ENCODE data around the gene CPB2. TPM values are rescaled to one million over a fixed set of nuclear protein-coding genes. Genes with fewer than 3 reads are reported as not detected.
A peak's percentile ranks its signal among the peaks of the same experiment; 100 is the strongest.

Gene CPB2
- total and polyA plus RNA-seq, 9 of the 15 experiments (the other 6 are each of a cell fraction or from before 2014, with no cell fraction given), result 0.03 to 0.16 (median 0.07) TPM; not detected in 6

GRCh38 chr13:46010148-46010547, 94.7 kb downstream of the CPB2 start:
- Histone ChIP-seq H4K20me1 (replicated peaks; ENCODE audit: control insufficient read depth, insufficient read depth, low read length) (no peaks in the 10 kb centered on the region), H3K4me3 (no peak overlapping the region), H3K36me3 (ENCODE audit: control insufficient read depth, insufficient read depth, low read length) (peaks cover 40% of the 10 kb centered on the region; the same call in 2 of the 3 replicates), H3K79me2 (ENCODE audit: control insufficient read depth, insufficient read depth, low read length) (no peaks in the 10 kb centered on the region), H2AFZ (ENCODE audit: low read depth, low read length) (no peak overlapping the region), H3K9ac (ENCODE audit: insufficient read depth in 1 of 2, low read depth in 2 of 2, low read length in 2 of 2) (no peak overlapping the region), H3K9me3 (replicated peaks; ENCODE audit: control insufficient read depth, insufficient read depth, low read depth, low read length) (no peaks in the 10 kb centered on the region), H3K27me3 (ENCODE audit: control insufficient read depth in 2 of 2, insufficient read depth in 2 of 2, low read length in 2 of 2) (no peaks in the 10 kb centered on the region), H3K4me1 (replicated peaks in 1 of 2; ENCODE audit: control insufficient read depth in 2 of 2, insufficient read depth in 2 of 2, low read length in 2 of 2) (no peaks in the 10 kb centered on the region; a peak in 1 of 5 replicates), H3K27ac (ENCODE audit: extremely low read depth, low read depth, low read length) (no peak overlapping the region), H3K4me2 (ENCODE audit: insufficient read depth, low read length) (no peak overlapping the region), H3K9me1 (ENCODE audit: control insufficient read depth, insufficient read depth, low read length) (no peaks in the 10 kb centered on the region)
- FAIRE-seq, result no peak
- DNase-seq (ENCODE audit: extremely low read depth in 1 of 4, low spot score in 3 of 4), result peak in 1 of 4 experiments; percentile 3
- no TSS peak for BruUV-seq (replicated peaks)
- ChIA-PET POLR2A (interaction anchor here (1.1 kb wide), 1 partner anchor 12 kb away, joined by 4 read pairs; no protein-coding TSS in a partner anchor), CTCF (ENCODE audit: low intra/inter-chr PET ratio) (no interaction called here)
- WGBS (ENCODE audit: insufficient coverage, low coverage, missing lambda C conversion rate), result 84% methylated on average over 6 of the region's 6 CpGs
- in situ Hi-C loops (cut with MboI) (no loop called here), intact Hi-C loops (cut with micrococcal nuclease) (no loop called here)
- TF ChIP-seq CTCF (IDR thresholded peaks at IDR 0.05 in 2 of 3, conservative IDR thresholded peaks at IDR 0.05 in 1 of 3; ENCODE audit: insufficient read depth in 2 of 3, low read depth in 1 of 3, low read length in 3 of 3) (peak in 1 of 3 experiments; percentile 18; a peak in 3 of 6 replicates), SP1 (CRISPR knock-in tag; IDR thresholded peaks at IDR 0.05) (no peak)
- ATAC-seq, result no peak

- Histone ChIP-seq H3K36me3 (ENCODE audit: control insufficient read depth, insufficient read depth, low read length) (peaks cover 43% of the 10 kb centered on the region; the same call in 2 of the 3 replicates), H3K9ac (ENCODE audit: insufficient read depth in 1 of 2, low read depth in 2 of 2, low read length in 2 of 2) (no peak overlapping the region), H2AFZ (ENCODE audit: low read depth, low read length) (no peak overlapping the region), H3K79me2 (ENCODE audit: control insufficient read depth, insufficient read depth, low read length) (no peaks in the 10 kb centered on the region), H3K4me1 (replicated peaks in 1 of 2; ENCODE audit: control insufficient read depth in 2 of 2, insufficient read depth in 2 of 2, low read length in 2 of 2) (no peaks in the 10 kb centered on the region; a peak in 1 of 5 replicates), H3K27me3 (ENCODE audit: control insufficient read depth in 2 of 2, insufficient read depth in 2 of 2, low read length in 2 of 2) (no peaks in the 10 kb centered on the region), H3K4me3 (no peak overlapping the region), H4K20me1 (replicated peaks; ENCODE audit: control insufficient read depth, insufficient read depth, low read length) (no peaks in the 10 kb centered on the region), H3K9me3 (replicated peaks; ENCODE audit: control insufficient read depth, insufficient read depth, low read depth, low read length) (no peaks in the 10 kb centered on the region), H3K4me2 (ENCODE audit: insufficient read depth, low read length) (no peak overlapping the region), H3K27ac (ENCODE audit: extremely low read depth, low read depth, low read length) (no peak overlapping the region), H3K9me1 (ENCODE audit: control insufficient read depth, insufficient read depth, low read length) (no peaks in the 10 kb centered on the region)
- ChIA-PET CTCF (ENCODE audit: low intra/inter-chr PET ratio) (no interaction called here), POLR2A (no interaction called here)
- in situ Hi-C loops (cut with MboI) (no loop called here), intact Hi-C loops (cut with micrococcal nuclease) (no loop called here)
- ATAC-seq (no peak), FAIRE-seq (no peak), DNase-seq (ENCODE audit: extremely low read depth in 1 of 4, low spot score in 3 of 4) (no peak)
- WGBS (ENCODE audit: insufficient coverage, low coverage, missing lambda C conversion rate), result 100% methylated on average over 2 of the region's 2 CpGs
- BruUV-seq (replicated peaks), result no TSS peak
- no peak for TF ChIP-seq E2F5 (CRISPR knock-in tag; IDR thresholded peaks at IDR 0.05)
- no peak for TF ChIP-seq MLLT1 (IDR thresholded peaks at IDR 0.05)
- no peak for TF ChIP-seq HDAC6 (IDR thresholded peaks at IDR 0.05; ENCODE audit: low read depth, low read length)
- TF ChIP-seq GABPB1 (CRISPR knock-in tag; IDR thresholded peaks at IDR 0.05), result no peak
- no peak for TF ChIP-seq FOXM1 (IDR thresholded peaks at IDR 0.05; ENCODE audit: low read depth)
- TF ChIP-seq FOXM1 (CRISPR knock-in tag; IDR thresholded peaks at IDR 0.05; ENCODE audit: low read depth), result no peak
- no peak for TF ChIP-seq TFE3 (CRISPR knock-in tag; IDR thresholded peaks at IDR 0.05)
These were observed 96.2 kb downstream of the CPB2 start for GRCh38 chr13:46008631-46009030.
